ENCODE data around the gene CD151.

The CD151 gene

GRCh38 chr11:855330-855674, 22.6 kb downstream of the CD151 start:
- no peak overlapping the region for H3K4me3 ChIP-seq (ENCODE audit: low read depth, low read length)

- no peak overlapping the region for H3K4me3 ChIP-seq (ENCODE audit: low read depth, low read length)
Measured at GRCh38 chr11:855796-856195, 23.0 kb downstream of the CD151 start.

GRCh38 chr11:856397-856796, 23.6 kb downstream of the CD151 start:
- H3K4me3 ChIP-seq (ENCODE audit: low read depth, low read length) = no peak overlapping the region

- no peak overlapping the region for H3K4me3 ChIP-seq (ENCODE audit: low read depth, low read length)
Measured at GRCh38 chr11:858053-858761, 25.5 kb downstream of the CD151 start.

- H3K4me3 ChIP-seq (ENCODE audit: low read depth, low read length) = no peak overlapping the region
Measured at GRCh38 chr11:858762-859339, 26.1 kb downstream of the CD151 start.

- H3K4me3 ChIP-seq (ENCODE audit: low read depth, low read length) = no peak overlapping the region
Measured at GRCh38 chr11:859394-860131, 26.8 kb downstream of the CD151 start.

GRCh38 chr11:860234-861104, 27.7 kb downstream of the CD151 start:
- no peak overlapping the region for H3K4me3 ChIP-seq (ENCODE audit: low read depth, low read length)

- no peak overlapping the region for H3K4me3 ChIP-seq (ENCODE audit: low read depth, low read length)
Measured at GRCh38 chr11:861105-861479, 28.3 kb downstream of the CD151 start.

GRCh38 chr11:862081-862661, 29.4 kb downstream of the CD151 start:
- H3K4me3 ChIP-seq (ENCODE audit: low read depth, low read length) = no peak overlapping the region

- H3K4me3 ChIP-seq (ENCODE audit: low read depth, low read length) = no peak overlapping the region
Measured at GRCh38 chr11:862696-863022, 29.9 kb downstream of the CD151 start.

GRCh38 chr11:863023-863909, 30.5 kb downstream of the CD151 start:
- no peak overlapping the region for H3K4me3 ChIP-seq (ENCODE audit: low read depth, low read length)

- H3K4me3 ChIP-seq (ENCODE audit: low read depth, low read length) = no peak overlapping the region
Measured at GRCh38 chr11:863910-864827, 31.4 kb downstream of the CD151 start.

GRCh38 chr11:864898-865297, 32.1 kb downstream of the CD151 start:
- H3K4me3 ChIP-seq (ENCODE audit: low read depth, low read length) = no peak overlapping the region

GRCh38 chr11:865462-866430, 33.0 kb downstream of the CD151 start:
- H3K4me3 ChIP-seq (ENCODE audit: low read depth, low read length) = no peak overlapping the region

GRCh38 chr11:866481-866880, 33.7 kb downstream of the CD151 start:
- H3K4me3 ChIP-seq (ENCODE audit: low read depth, low read length) = no peak overlapping the region

GRCh38 chr11:867856-868358, 35.2 kb downstream of the CD151 start:
- H3K4me3 ChIP-seq (ENCODE audit: low read depth, low read length) = no peak overlapping the region

- H3K4me3 ChIP-seq (ENCODE audit: low read depth, low read length) = no peak overlapping the region
Measured at GRCh38 chr11:868394-868793, 35.6 kb downstream of the CD151 start.

GRCh38 chr11:868802-869201, 36.0 kb downstream of the CD151 start:
- H3K4me3 ChIP-seq (ENCODE audit: low read depth, low read length) = no peak overlapping the region

Measured in iPS-11a (cell line).